ENCODE results near the gene AKAP13. TPM values are rescaled to one million over a fixed set of nuclear protein-coding genes. Genes with fewer than 3 reads are reported as not detected.
A peak's percentile ranks its signal among the peaks of the same experiment; 100 is the strongest.

AKAP13 gene
- polyA plus RNA-seq, 4 donors = 39.4 to 71.6 (median 58.5) TPM

- no peak for FAIRE-seq
- peaks cover 2 to 22% (median 12%) of the 10 kb centered on the region in 3 donors for H3K4me1 ChIP-seq (ENCODE audit: control insufficient read depth in 3 of 3, insufficient read depth in 2 of 3, low read depth in 1 of 3, low read length in 2 of 3)
- WGBS, 3 donors = 48 to 74% (median 61%) methylated on average over 7 of the region's 7 CpGs
- H3K27ac ChIP-seq (ENCODE audit: low read depth in 1 of 3, low read length in 2 of 3) = peak overlapping the region in 2 of 3 donors; percentile 65 to 97
- H3K9me3 ChIP-seq (ENCODE audit: control insufficient read depth in 2 of 2, insufficient read depth in 1 of 2, low read depth in 1 of 2, low read length in 1 of 2) = no peaks in the 10 kb centered on the region
- peaks cover 3 to 18% (median 7%) of the 10 kb centered on the region in 3 donors for H3K36me3 ChIP-seq (ENCODE audit: control insufficient read depth in 3 of 3, insufficient read depth in 2 of 3, low read depth in 1 of 3, low read length in 3 of 3)
- H3K4me3 ChIP-seq (ENCODE audit: low read depth in 1 of 3, low read length in 3 of 3) = no peak overlapping the region
- peak; percentile 7 to 29 for DNase-seq
- no peaks in the 10 kb centered on the region for H3K27me3 ChIP-seq (ENCODE audit: control insufficient read depth in 3 of 3, insufficient read depth in 3 of 3, low read length in 3 of 3)
These were observed 322.1 kb downstream of the AKAP13 start for GRCh38 chr15:85702321-85703101.

- Histone ChIP-seq H3K36me3 (ENCODE audit: control insufficient read depth in 3 of 3, insufficient read depth in 2 of 3, low read depth in 1 of 3, low read length in 3 of 3) (peaks cover 3 to 15% (median 7%) of the 10 kb centered on the region in 3 donors), H3K27ac (ENCODE audit: low read depth in 1 of 3, low read length in 2 of 3) (peak overlapping the region in 2 of 3 donors; percentile 28 to 92), H3K27me3 (ENCODE audit: control insufficient read depth in 3 of 3, insufficient read depth in 3 of 3, low read length in 3 of 3) (no peaks in the 10 kb centered on the region), H3K9me3 (ENCODE audit: control insufficient read depth in 2 of 2, insufficient read depth in 1 of 2, low read depth in 1 of 2, low read length in 1 of 2) (no peaks in the 10 kb centered on the region), H3K4me1 (ENCODE audit: control insufficient read depth in 3 of 3, insufficient read depth in 2 of 3, low read depth in 1 of 3, low read length in 2 of 3) (peaks cover 2 to 25% (median 25%) of the 10 kb centered on the region in 3 donors), H3K4me3 (ENCODE audit: low read depth in 1 of 3, low read length in 3 of 3) (no peak overlapping the region)
- no peak for DNase-seq
- FAIRE-seq = no peak
- 50 to 61% (median 58%) methylated on average over 4 of the region's 4 CpGs for WGBS, 3 donors
These were observed 323.7 kb downstream of the AKAP13 start for GRCh38 chr15:85704066-85704465.

- 64 to 90% (median 87%) methylated on average over 3 of the region's 3 CpGs for WGBS, 3 donors
- Histone ChIP-seq H3K27me3 (ENCODE audit: control insufficient read depth in 3 of 3, insufficient read depth in 3 of 3, low read length in 3 of 3) (no peaks in the 10 kb centered on the region), H3K27ac (ENCODE audit: low read depth in 1 of 3, low read length in 2 of 3) (peak overlapping the region in 2 of 3 donors; percentile 37 to 92), H3K4me1 (ENCODE audit: control insufficient read depth in 3 of 3, insufficient read depth in 2 of 3, low read depth in 1 of 3, low read length in 2 of 3) (peaks cover 2 to 25% (median 25%) of the 10 kb centered on the region in 3 donors), H3K4me3 (ENCODE audit: low read depth in 1 of 3, low read length in 3 of 3) (no peak overlapping the region), H3K9me3 (ENCODE audit: control insufficient read depth in 2 of 2, insufficient read depth in 1 of 2, low read depth in 1 of 2, low read length in 1 of 2) (no peaks in the 10 kb centered on the region), H3K36me3 (ENCODE audit: control insufficient read depth in 3 of 3, insufficient read depth in 2 of 3, low read depth in 1 of 3, low read length in 3 of 3) (peaks cover 3 to 20% (median 7%) of the 10 kb centered on the region in 3 donors)
- DNase-seq = no peak
- no peak for FAIRE-seq
These were observed 324.5 kb downstream of the AKAP13 start for GRCh38 chr15:85704720-85705429.

DNA sequence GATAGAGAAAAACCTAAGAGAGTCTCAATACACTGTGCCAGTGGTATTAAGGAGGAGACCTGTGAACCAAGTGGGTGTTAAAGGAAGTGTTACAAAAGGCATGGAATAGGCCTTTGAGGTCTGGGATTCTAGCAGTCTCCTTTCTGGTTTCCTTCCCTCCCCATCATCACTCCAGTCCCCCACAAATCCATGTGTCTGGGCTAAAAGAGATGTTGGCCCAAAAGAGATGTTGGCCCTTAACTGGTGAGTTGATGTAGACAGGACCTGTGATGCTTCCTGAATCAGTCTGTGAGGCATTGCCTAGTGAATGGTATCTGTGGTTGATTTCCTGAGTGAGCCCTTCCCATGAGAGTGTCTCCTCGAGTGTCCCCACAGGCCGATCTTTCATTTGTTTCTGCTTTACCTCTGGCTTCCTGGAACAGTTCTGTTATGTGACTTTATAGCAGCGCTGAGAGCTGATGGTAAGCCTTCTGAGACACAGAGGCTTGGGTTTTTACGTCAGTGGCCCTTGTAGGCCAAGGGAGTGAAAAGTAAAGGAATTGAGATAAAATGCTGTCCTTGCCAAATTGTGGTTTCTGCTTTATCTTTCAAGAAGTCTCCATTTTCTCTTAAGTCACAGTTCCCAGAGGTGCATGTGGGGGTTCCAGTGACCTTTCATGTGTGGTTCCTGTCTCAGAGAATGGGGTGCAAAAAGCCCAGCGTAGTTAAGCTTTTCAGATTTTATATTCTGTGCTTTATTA, 326.5 kb downstream of the AKAP13 start:
- no peak overlapping the region for H3K4me3 ChIP-seq (ENCODE audit: low read depth in 1 of 3, low read length in 3 of 3)

DNA sequence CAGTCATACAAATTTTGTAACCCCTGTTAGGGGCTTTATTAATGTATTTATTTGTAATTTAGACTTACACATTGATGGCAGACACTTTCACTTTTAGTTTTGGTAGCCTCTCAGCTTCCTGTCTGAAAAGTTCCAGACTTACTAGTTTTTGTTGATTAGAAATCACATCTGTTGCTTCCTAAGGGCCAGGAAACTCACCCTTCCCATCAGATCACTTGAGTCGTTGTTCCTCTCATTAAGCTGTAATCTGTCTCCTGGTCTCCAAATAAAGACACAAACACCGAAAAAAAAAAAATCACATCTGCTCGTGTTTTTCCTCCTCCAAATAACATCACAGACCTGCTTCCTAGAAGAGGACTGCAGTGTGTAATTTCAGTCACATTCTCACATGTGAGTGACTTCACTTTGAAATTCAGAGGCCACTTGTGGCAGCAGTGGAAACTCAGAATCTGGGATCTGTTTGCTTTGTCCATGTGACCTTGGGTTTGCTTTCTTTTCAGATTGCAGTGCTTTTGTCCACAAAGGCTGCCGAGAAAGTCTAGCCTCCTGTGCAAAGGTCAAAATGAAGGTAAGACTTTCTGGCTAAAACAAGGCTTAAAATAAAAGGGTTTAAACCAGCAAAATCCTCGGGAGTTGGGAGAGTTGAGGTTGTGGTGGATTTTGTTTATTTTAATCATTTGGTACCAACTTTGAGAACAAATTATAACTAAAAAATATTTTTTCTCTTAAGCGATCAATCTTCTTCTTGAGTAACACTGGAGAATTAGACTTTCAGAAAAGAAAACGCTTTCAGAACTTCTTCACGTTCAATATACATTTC, 327.3 kb downstream of the AKAP13 start:
- FAIRE-seq (no peak), DNase-seq (peak; percentile 51 to 84)
- H3K4me3 ChIP-seq (ENCODE audit: low read depth in 1 of 3, low read length in 3 of 3) = no peak overlapping the region

More for the DNA sequence above, 326.5 kb downstream of the AKAP13 start:
- DNase-seq = peak; percentile 46 to 60
- H3K27ac ChIP-seq (ENCODE audit: low read depth in 1 of 3, low read length in 2 of 3) = peak overlapping the region; percentile 71 to 86 (median 74)
- no peak for FAIRE-seq
- H3K4me1 ChIP-seq (ENCODE audit: control insufficient read depth in 3 of 3, insufficient read depth in 2 of 3, low read depth in 1 of 3, low read length in 2 of 3) = peaks cover 2 to 25% (median 25%) of the 10 kb centered on the region in 3 donors
- H3K9me3 ChIP-seq (ENCODE audit: control insufficient read depth in 2 of 2, insufficient read depth in 1 of 2, low read depth in 1 of 2, low read length in 1 of 2) = no peaks in the 10 kb centered on the region
- no peaks in the 10 kb centered on the region for H3K27me3 ChIP-seq (ENCODE audit: control insufficient read depth in 3 of 3, insufficient read depth in 3 of 3, low read length in 3 of 3)
- H3K36me3 ChIP-seq (ENCODE audit: control insufficient read depth in 3 of 3, insufficient read depth in 2 of 3, low read depth in 1 of 3, low read length in 3 of 3) = peaks cover 7 to 23% (median 7%) of the 10 kb centered on the region in 3 donors
- WGBS, 3 donors = 16 to 20% (median 17%) methylated on average over 5 of the region's 5 CpGs

DNA sequence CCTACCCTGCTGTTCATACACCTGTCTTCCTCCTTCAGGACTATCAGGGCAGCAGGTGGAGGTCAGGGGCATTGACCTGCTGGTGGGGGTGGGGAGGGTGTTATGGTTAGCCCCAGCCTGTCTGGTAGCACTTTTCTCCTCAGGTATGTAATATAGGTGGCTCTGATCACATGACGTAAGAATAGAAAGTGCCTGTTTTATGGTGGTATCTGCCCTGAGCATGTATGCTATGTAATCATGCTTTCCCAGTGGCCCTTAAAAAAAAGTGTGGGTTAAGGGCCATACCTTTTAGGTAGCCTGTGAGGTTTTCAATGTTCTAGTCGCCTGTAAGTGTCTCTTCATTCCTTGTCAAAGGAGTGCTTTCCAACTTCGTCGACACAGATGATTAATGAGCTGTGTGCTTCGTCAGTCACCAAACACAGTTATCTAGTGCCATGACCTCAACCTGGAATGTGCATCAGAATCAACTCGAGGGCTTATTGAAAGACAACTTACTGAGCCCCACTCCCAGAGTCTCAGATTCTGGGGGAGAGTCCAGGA, 328.1 kb downstream of the AKAP13 start:
- Histone ChIP-seq H3K27ac (ENCODE audit: low read depth in 1 of 3, low read length in 2 of 3) (peak overlapping the region in 2 of 3 donors; percentile 74 to 79), H3K36me3 (ENCODE audit: control insufficient read depth in 3 of 3, insufficient read depth in 2 of 3, low read depth in 1 of 3, low read length in 3 of 3) (peaks cover 6 to 22% (median 12%) of the 10 kb centered on the region in 3 donors), H3K4me3 (ENCODE audit: low read depth in 1 of 3, low read length in 3 of 3) (no peak overlapping the region), H3K9me3 (ENCODE audit: control insufficient read depth in 2 of 2, insufficient read depth in 1 of 2, low read depth in 1 of 2, low read length in 1 of 2) (no peaks in the 10 kb centered on the region), H3K4me1 (ENCODE audit: control insufficient read depth in 3 of 3, insufficient read depth in 2 of 3, low read depth in 1 of 3, low read length in 2 of 3) (peaks cover 2 to 25% (median 25%) of the 10 kb centered on the region in 3 donors), H3K27me3 (ENCODE audit: control insufficient read depth in 3 of 3, insufficient read depth in 3 of 3, low read length in 3 of 3) (no peaks in the 10 kb centered on the region)
- DNase-seq = peak in 1 of 2 donors; percentile 72
- WGBS, 3 donors = 67 to 78% (median 68%) methylated on average over 6 of the region's 6 CpGs
- no peak for FAIRE-seq

More for the DNA sequence above, 327.3 kb downstream of the AKAP13 start:
- WGBS, 3 donors = 23 to 28% (median 27%) methylated on average over 8 of the region's 8 CpGs
- H3K36me3 ChIP-seq (ENCODE audit: control insufficient read depth in 3 of 3, insufficient read depth in 2 of 3, low read depth in 1 of 3, low read length in 3 of 3) = peaks cover 6 to 23% (median 8%) of the 10 kb centered on the region in 3 donors
- peak overlapping the region; percentile 71 to 86 (median 74) for H3K27ac ChIP-seq (ENCODE audit: low read depth in 1 of 3, low read length in 2 of 3)
- no peaks in the 10 kb centered on the region for H3K27me3 ChIP-seq (ENCODE audit: control insufficient read depth in 3 of 3, insufficient read depth in 3 of 3, low read length in 3 of 3)
- H3K9me3 ChIP-seq (ENCODE audit: control insufficient read depth in 2 of 2, insufficient read depth in 1 of 2, low read depth in 1 of 2, low read length in 1 of 2) = no peaks in the 10 kb centered on the region
- H3K4me1 ChIP-seq (ENCODE audit: control insufficient read depth in 3 of 3, insufficient read depth in 2 of 3, low read depth in 1 of 3, low read length in 2 of 3) = peaks cover 2 to 25% (median 25%) of the 10 kb centered on the region in 3 donors

- no peaks in the 10 kb centered on the region for H3K9me3 ChIP-seq (ENCODE audit: control insufficient read depth in 2 of 2, insufficient read depth in 1 of 2, low read depth in 1 of 2, low read length in 1 of 2)
- FAIRE-seq = no peak
- WGBS, 3 donors = 75 to 92% (median 84%) methylated on average over 2 of the region's 2 CpGs
- no peaks in the 10 kb centered on the region for H3K27me3 ChIP-seq (ENCODE audit: control insufficient read depth in 3 of 3, insufficient read depth in 3 of 3, low read length in 3 of 3)
- no peak for DNase-seq
- no peak overlapping the region for H3K4me3 ChIP-seq (ENCODE audit: low read depth in 1 of 3, low read length in 3 of 3)
- peaks cover 2 to 25% (median 22%) of the 10 kb centered on the region in 3 donors for H3K4me1 ChIP-seq (ENCODE audit: control insufficient read depth in 3 of 3, insufficient read depth in 2 of 3, low read depth in 1 of 3, low read length in 2 of 3)
- peaks cover 6 to 21% (median 10%) of the 10 kb centered on the region in 3 donors for H3K36me3 ChIP-seq (ENCODE audit: control insufficient read depth in 3 of 3, insufficient read depth in 2 of 3, low read depth in 1 of 3, low read length in 3 of 3)
- peak overlapping the region in 1 of 3 donors; percentile 74 for H3K27ac ChIP-seq (ENCODE audit: low read depth in 1 of 3, low read length in 2 of 3)
These were observed 328.8 kb downstream of the AKAP13 start for GRCh38 chr15:85709250-85709649.
